GM12875 (cell line): ENCODE results near the gene ACAD11.

Source experiments
- H3K4me3 ChIP-seq: one replicate; pipeline ENCODE4 v1.5.1; 2011; ENCODE audit warnings: low read depth, low read length, control low read depth
- CTCF ChIP-seq: IDR thresholded peaks from 2 replicates; pipeline ENCODE4 v1.5.1; 2011; ENCODE audit warnings: low read depth, mild to moderate bottlenecking, control low read depth, inconsistent platforms, low read length, moderate library complexity, borderline replicate concordance; ENCODE audit not compliant: insufficient read depth

ACAD11 gene

GRCh38 chr3:132594498-132594897 is 65.1 kb downstream of the ACAD11 start:
- no peak for TF ChIP-seq CTCF
- H3K4me3 ChIP-seq: no peak overlapping the region

GRCh38 chr3:132593947-132594323 is 65.7 kb downstream of the ACAD11 start:
- no peak overlapping the region for H3K4me3 ChIP-seq
- TF ChIP-seq CTCF: no peak

GRCh38 chr3:132593241-132593946 is 66.2 kb downstream of the ACAD11 start:
- no peak overlapping the region for H3K4me3 ChIP-seq
- TF ChIP-seq CTCF: no peak

- TF ChIP-seq CTCF: no peak
- H3K4me3 ChIP-seq: no peak overlapping the region
Measured at GRCh38 chr3:132592216-132592615, 67.4 kb downstream of the ACAD11 start.

- no peak overlapping the region for H3K4me3 ChIP-seq
- no peak for TF ChIP-seq CTCF
Measured at GRCh38 chr3:132587401-132587800, 72.2 kb downstream of the ACAD11 start.

- TF ChIP-seq CTCF: no peak
- no peak overlapping the region for H3K4me3 ChIP-seq
Measured at GRCh38 chr3:132573797-132574211, 85.8 kb downstream of the ACAD11 start.

GRCh38 chr3:132570016-132570415 is 89.6 kb downstream of the ACAD11 start:
- TF ChIP-seq CTCF: no peak
- H3K4me3 ChIP-seq: no peak overlapping the region
